Small intestine (tissue), 7 donors: Measurements from ENCODE around the gene LBHD2. TPM values are rescaled to one million over a fixed set of nuclear protein-coding genes. Genes with fewer than 3 reads are reported as not detected.
A peak's percentile ranks its signal among the peaks of the same experiment; 100 is the strongest.

Source experiments
- DNase-seq, 2 donors: peaks; one replicate each; pipeline versions ENCODE4 v3.0.0 to v3.0.0-alpha.2; 2013
- FAIRE-seq: peaks from 2 replicates; lab custom pipeline; 2012; peaks lifted over from hg19 to GRCh38; lab: Jason Lieb, UNC
- H3K27ac ChIP-seq, 3 donors: one replicate each; pipeline ENCODE4 v1.5.1; 2013; ENCODE audit warnings: low read length in 2 of 3, mild to moderate bottlenecking in 2 of 3, control low read depth in 1 of 3, inconsistent platforms in 1 of 3, low read depth in 1 of 3, moderate library complexity in 1 of 3
- H3K27me3 ChIP-seq, 3 donors: one replicate each; pipeline ENCODE4 v1.6.1; 2013; ENCODE audit warnings: low read length in 3 of 3, inconsistent platforms in 1 of 3; ENCODE audit not compliant: control insufficient read depth in 3 of 3, insufficient read depth in 3 of 3
- H3K36me3 ChIP-seq, 3 donors: one replicate each; pipeline ENCODE4 v1.6.1; 2013; ENCODE audit warnings: low read length in 3 of 3, inconsistent platforms in 1 of 3, low read depth in 1 of 3, mild to moderate bottlenecking in 1 of 3, moderate library complexity in 1 of 3; ENCODE audit not compliant: control insufficient read depth in 3 of 3, insufficient read depth in 2 of 3
- H3K4me1 ChIP-seq, 3 donors: one replicate each; pipeline ENCODE4 v1.6.1; 2013; ENCODE audit warnings: low read length in 2 of 3, inconsistent platforms in 1 of 3, low read depth in 1 of 3, mild to moderate bottlenecking in 1 of 3, moderate library complexity in 1 of 3; ENCODE audit not compliant: control insufficient read depth in 3 of 3, insufficient read depth in 2 of 3
- H3K4me3 ChIP-seq, 3 donors: one replicate each; pipeline ENCODE4 v1.5.1; 2013; ENCODE audit warnings: low read length in 3 of 3, control low read depth in 1 of 3, inconsistent platforms in 1 of 3, low read depth in 1 of 3, mild to moderate bottlenecking in 1 of 3, moderate library complexity in 1 of 3
- H3K9me3 ChIP-seq, 2 donors: one replicate each; pipeline ENCODE4 v1.6.1; 2013; ENCODE audit warnings: low read depth in 1 of 2, low read length in 1 of 2; ENCODE audit not compliant: control insufficient read depth in 2 of 2, insufficient read depth in 1 of 2
- WGBS, 3 donors: extraction: QIAGEN DNeasy Blood & Tissue Kit; methylation state at CpG; one replicate each; pipeline ENCODE4 v1.1.7; 2013; 5-methylcytosine and 5-hydroxymethylcytosine counted together
- polyA plus RNA-seq, 4 donors: library from polyadenylated mRNA; stranded (reverse) in 3 of 4; unstranded in 1 of 4; fragments of 200-250 nt in 3 of 4; fragments of 120-200 nt in 1 of 4; gene quantifications; one replicate each; pipeline versions ENCODE4 v1.2.1 to v1.2.3, GENCODE V29; 2013
- donor health status: healthy with polysubstance abuse.
- donor health status: control.
- donor health status: control.
- donor health status: Bipolar disorder and iron deficiency.
- donor health status: healthy.

Gene LBHD2
- polyA plus RNA-seq, 4 donors, result not detected

DNA sequence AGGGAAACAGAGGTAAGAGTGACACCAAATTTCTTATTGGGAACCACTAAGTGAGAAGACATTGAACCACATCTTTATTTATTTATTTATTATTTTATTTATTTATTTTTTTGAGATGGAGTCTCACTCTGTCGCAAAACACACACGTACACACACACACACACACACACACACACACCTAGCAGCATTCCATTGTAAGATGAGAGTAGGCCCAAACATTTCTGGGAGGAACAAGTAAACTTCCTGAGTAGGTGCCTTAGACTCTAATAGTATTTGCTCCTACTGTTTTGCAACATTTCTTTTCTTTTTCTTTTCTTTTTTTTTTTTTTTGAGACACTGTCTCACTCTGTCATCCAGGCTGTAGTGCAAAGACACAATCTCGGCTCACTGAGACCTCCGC is 19.6 kb upstream of the LBHD2 start:
- Histone ChIP-seq H3K27ac (no peak overlapping the region), H3K9me3 (no peaks in the 10 kb centered on the region), H3K4me3 (no peak overlapping the region), H3K36me3 (peaks cover 0 to 3% (median 0%) of the 10 kb centered on the region in 3 donors), H3K27me3 (no peaks in the 10 kb centered on the region), H3K4me1 (peaks cover 0 to 16% (median 0%) of the 10 kb centered on the region in 3 donors)
- DNase-seq, result no peak
- WGBS, 3 donors, result 95 to 98% (median 96%) methylated on average over 4 of the region's 4 CpGs
- no peak for FAIRE-seq

DNA sequence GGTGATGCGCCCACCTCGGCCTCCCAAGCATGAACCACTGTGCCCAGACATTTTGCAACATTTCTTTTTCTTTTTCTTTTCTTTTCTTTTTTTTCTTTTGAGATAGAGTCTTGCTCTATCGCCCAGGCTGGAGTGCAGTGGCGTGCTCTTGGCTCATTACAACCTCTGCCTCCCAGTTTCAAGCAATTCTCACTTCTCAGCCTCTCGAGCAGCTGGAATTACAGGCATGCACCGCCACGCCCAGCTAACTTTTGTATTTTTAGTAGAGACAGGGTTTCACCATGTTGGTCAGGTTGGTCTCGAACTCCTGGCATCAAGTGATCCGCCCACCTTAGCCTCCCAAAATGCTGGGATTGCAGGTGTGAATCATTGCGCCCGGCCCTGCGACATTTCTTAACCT is 19.0 kb upstream of the LBHD2 start:
- Histone ChIP-seq H3K27ac (no peak overlapping the region), H3K9me3 (no peaks in the 10 kb centered on the region), H3K27me3 (no peaks in the 10 kb centered on the region), H3K4me3 (no peak overlapping the region), H3K4me1 (peaks cover 0 to 16% (median 0%) of the 10 kb centered on the region in 3 donors), H3K36me3 (no peaks in the 10 kb centered on the region)
- WGBS, 3 donors, result 87 to 91% (median 91%) methylated on average over 12 of the region's 12 CpGs
- FAIRE-seq (no peak), DNase-seq (no peak)

DNA sequence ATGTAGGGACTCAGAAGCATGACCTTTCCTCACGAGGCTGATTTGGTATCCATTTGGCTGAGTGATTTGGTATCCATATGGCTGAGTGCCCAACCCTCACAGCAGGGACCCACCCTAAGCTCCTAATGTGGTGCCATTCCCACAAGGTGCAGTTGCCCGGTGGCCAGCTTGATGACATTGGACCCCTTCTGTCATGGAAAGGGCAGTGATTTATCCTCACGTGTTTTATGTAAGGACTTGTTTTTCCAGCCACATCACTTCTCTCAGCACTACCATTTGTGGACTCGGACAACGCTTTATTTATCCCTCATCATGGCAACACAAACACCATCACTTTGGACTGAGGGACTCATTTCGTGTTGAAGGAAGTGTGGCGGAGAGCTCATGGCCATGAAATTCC is 18.1 kb upstream of the LBHD2 start:
- DNase-seq, result no peak

DNA sequence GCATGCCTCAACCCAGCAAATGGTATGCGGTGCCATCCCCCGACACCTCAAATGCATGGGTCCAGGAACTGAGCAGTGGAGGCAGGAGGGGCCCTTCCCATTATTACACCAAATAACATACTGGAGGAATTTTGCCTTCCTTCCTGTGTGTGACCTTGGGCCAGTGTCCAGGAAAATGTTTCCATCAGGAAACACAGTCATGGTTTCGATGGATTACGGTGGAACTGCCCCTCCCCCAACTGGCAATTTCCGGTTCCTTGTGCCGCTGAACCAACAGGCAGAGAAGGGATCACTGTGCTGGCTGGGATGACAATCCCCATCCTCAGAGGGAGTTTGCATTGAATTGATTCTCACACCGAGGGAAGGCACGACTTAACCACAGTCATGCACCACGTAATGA is 17.6 kb upstream of the LBHD2 start:
- Histone ChIP-seq H3K9me3 (no peaks in the 10 kb centered on the region), H3K4me3 (no peak overlapping the region), H3K27me3 (no peaks in the 10 kb centered on the region), H3K36me3 (no peaks in the 10 kb centered on the region), H3K4me1 (peaks cover 0 to 19% (median 0%) of the 10 kb centered on the region in 3 donors), H3K27ac (peak overlapping the region in 1 of 3 donors; percentile 11)
- DNase-seq (no peak), FAIRE-seq (no peak)
- 70 to 78% (median 72%) methylated on average over 9 of the region's 9 CpGs for WGBS, 3 donors

More for the DNA sequence above, 18.1 kb upstream of the LBHD2 start:
- Histone ChIP-seq H3K4me3 (no peak overlapping the region), H3K27me3 (no peaks in the 10 kb centered on the region), H3K9me3 (no peaks in the 10 kb centered on the region), H3K36me3 (no peaks in the 10 kb centered on the region), H3K4me1 (peaks cover 0 to 16% (median 0%) of the 10 kb centered on the region in 3 donors), H3K27ac (peak overlapping the region in 1 of 3 donors; percentile 11)
- FAIRE-seq, result no peak
- 77 to 81% (median 80%) methylated on average over 7 of the region's 7 CpGs for WGBS, 3 donors

DNA sequence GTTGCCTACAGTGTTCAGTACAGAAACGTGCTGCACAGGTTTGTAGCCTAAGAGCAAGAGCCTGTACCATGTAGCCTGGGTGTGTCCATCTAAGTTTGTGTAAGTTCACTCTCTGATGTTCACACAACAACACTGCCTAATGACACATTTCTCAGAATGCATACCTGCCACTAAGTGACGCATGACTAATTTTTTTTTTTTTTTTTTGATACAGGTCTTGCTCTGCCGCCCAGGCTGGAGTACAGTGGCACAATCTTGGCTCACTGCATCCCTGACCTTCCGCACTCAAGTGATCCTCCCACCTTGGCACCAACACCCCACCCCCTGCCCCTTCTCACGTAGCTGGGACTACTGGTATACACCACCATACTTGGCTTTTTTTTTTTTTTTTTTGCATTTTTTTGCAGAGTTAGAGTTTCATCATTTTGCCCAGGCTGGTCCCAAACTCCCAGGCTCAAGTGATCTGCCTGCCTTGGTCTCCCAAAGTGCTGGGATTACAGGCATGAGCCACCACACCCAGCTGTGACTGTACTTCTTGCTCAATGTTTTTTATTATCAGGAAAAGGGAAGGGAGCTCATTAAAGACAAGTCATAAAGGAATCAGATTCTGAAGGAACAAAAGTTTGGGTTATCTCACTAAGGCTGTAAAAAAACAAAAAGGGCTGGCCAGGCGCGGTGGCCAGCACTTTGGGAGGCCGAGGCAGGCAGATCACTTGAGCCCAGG is 16.6 kb upstream of the LBHD2 start:
- peaks cover 0 to 24% (median 0%) of the 10 kb centered on the region in 3 donors for H3K4me1 ChIP-seq
- 9 to 56% (median 35%) methylated on average over 8 of the region's 8 CpGs for WGBS, 3 donors
- DNase-seq, result peak; percentile 75 to 89
- no peak for FAIRE-seq
- no peaks in the 10 kb centered on the region for H3K36me3 ChIP-seq
- H3K27ac ChIP-seq, result peak overlapping the region; percentile 58 to 90 (median 60)
- no peaks in the 10 kb centered on the region for H3K9me3 ChIP-seq
- H3K27me3 ChIP-seq, result no peaks in the 10 kb centered on the region
- H3K4me3 ChIP-seq, result no peak overlapping the region

DNA sequence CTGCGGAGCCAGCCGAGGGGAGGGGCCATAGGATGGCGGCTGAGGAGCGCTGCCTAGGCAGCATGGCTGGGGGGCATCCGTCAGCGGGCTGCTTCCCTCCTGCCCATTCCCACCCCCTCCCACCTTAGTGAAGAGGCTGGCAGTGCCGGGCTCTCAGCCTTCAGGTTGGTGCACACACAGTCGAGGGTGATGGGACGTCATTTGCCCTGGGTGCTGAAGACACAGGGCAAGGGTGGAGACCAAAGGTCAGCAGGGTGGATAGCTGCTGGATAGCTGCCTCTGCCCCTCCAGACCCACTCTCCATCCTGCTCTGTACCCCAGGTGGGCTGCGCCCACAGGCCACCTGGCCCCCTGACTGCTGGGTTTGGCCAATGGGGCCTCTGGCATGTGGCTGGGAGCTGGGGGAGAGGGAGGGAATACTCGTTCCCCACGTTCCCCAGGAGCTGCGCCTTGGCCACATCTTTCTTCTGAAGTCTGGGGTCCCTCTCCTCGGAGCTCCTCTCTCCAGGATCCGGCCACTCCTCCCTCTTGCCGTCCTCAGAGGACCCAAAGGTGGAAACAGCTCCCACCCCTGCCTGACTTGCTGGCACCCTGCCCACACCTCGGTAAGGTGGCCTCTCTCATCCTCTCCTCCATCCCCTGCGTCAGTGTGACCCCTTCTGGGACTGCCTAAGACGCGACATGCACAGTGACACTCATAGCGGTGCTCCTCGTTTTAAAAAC is 15.5 kb upstream of the LBHD2 start:
- DNase-seq (peak; percentile 31 to 74), FAIRE-seq (no peak)
- Histone ChIP-seq H3K4me1 (peaks cover 0 to 35% (median 0%) of the 10 kb centered on the region in 3 donors), H3K27me3 (no peaks in the 10 kb centered on the region), H3K4me3 (no peak overlapping the region), H3K27ac (peak overlapping the region in 2 of 3 donors; percentile 58 to 74), H3K9me3 (no peaks in the 10 kb centered on the region), H3K36me3 (no peaks in the 10 kb centered on the region)
- WGBS, 3 donors, result 17 to 65% (median 40%) methylated on average over 19 to 22 of the region's 22 CpGs

DNA sequence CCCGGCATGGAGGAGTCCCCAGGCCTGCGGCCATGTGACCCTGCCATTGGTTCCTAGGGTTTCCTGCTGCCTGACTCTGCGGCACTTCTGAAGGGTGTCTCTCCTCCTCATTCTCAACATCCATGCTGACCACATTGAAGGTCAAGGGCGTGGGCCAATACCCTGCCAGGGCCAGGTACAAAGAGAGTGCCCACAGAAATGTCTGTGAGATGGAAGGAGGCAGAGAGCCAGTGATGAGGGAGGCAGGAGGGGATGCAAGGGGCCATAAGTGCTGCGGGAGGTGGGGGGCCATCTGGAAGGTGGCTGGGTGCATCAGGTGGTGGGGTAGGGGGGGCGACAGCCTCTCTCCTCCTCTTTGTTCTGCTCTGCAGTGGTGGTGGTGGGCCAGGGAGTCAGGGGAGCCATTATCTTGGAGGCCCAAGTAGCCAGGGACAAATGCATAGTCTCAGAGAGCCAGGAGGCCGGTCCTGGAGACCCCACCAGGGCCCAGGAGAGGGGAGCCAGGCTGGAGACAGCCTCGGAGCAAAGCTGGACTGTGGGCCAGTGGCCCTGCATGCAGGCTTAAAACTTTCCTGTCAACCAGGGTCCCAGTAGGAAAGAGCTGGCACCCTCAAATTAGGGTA is 13.6 kb upstream of the LBHD2 start:
- Histone ChIP-seq H3K4me1 (peaks cover 0 to 48% (median 0%) of the 10 kb centered on the region in 3 donors), H3K27ac (no peak overlapping the region), H3K9me3 (no peaks in the 10 kb centered on the region), H3K27me3 (no peaks in the 10 kb centered on the region), H3K4me3 (no peak overlapping the region), H3K36me3 (no peaks in the 10 kb centered on the region)
- 82 to 89% (median 86%) methylated on average over 7 to 8 of the region's 8 CpGs for WGBS, 3 donors
- no peak for FAIRE-seq
- DNase-seq, result no peak

DNA sequence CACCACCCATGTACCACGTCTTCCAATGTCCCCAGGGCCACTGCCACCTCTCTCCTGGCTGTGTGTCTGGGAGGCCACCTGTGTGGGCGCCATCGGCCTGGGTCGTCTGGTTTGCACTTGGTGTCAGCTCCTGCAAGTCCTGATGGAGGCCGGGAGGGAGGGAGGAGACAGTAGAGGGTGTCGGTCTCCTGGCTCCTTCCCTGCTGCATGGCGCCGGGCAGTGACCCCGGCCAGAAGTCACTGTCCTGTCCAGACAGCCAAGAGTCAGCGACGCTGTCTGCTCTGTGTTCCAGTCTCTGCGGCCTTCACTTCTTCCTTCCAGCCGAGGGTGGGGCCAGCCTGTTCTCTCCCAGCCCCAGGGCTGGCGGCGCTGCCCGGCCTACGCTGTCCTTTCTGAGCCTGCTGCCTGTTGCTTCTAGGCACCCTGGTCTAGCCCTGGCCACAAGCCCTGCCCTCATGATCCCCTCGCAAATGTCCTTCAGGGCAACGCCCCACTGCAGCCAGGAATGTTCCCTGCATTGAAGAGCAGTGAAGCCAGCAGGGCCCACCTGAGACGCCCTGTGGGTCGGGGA is 13.0 kb upstream of the LBHD2 start:
- no peak for FAIRE-seq
- Histone ChIP-seq H3K9me3 (no peaks in the 10 kb centered on the region), H3K27ac (peak overlapping the region in 1 of 3 donors; percentile 34), H3K27me3 (no peaks in the 10 kb centered on the region), H3K4me1 (peaks cover 0 to 49% (median 0%) of the 10 kb centered on the region in 3 donors), H3K36me3 (no peaks in the 10 kb centered on the region), H3K4me3 (no peak overlapping the region)
- no peak for DNase-seq
- 80 to 84% (median 82%) methylated on average over 19 to 21 of the region's 21 CpGs for WGBS, 3 donors
